Measurements from ENCODE around the gene CDH4.

- TF ChIP-seq CTCF (IDR thresholded peaks at IDR 0.05; ENCODE audit: borderline replicate concordance, extremely low read depth, low read length, poor library complexity, severe bottlenecking) (no peak), EZH2 (IDR thresholded peaks at IDR 0.05; ENCODE audit: borderline replicate concordance, low read depth, low read length, severe bottlenecking) (no peak)
Observed at GRCh38 chr20:61659246-61659993, 407.4 kb downstream of the CDH4 start.
